Superior temporal gyrus (tissue), 1 donor: ENCODE results near the gene PYGM.

Experiments
- DNase-seq: peaks from one replicate; pipeline ENCODE4 v3.0.0-alpha.2; 2016; ENCODE audit errors: extremely low spot score

PYGM gene

DNA sequence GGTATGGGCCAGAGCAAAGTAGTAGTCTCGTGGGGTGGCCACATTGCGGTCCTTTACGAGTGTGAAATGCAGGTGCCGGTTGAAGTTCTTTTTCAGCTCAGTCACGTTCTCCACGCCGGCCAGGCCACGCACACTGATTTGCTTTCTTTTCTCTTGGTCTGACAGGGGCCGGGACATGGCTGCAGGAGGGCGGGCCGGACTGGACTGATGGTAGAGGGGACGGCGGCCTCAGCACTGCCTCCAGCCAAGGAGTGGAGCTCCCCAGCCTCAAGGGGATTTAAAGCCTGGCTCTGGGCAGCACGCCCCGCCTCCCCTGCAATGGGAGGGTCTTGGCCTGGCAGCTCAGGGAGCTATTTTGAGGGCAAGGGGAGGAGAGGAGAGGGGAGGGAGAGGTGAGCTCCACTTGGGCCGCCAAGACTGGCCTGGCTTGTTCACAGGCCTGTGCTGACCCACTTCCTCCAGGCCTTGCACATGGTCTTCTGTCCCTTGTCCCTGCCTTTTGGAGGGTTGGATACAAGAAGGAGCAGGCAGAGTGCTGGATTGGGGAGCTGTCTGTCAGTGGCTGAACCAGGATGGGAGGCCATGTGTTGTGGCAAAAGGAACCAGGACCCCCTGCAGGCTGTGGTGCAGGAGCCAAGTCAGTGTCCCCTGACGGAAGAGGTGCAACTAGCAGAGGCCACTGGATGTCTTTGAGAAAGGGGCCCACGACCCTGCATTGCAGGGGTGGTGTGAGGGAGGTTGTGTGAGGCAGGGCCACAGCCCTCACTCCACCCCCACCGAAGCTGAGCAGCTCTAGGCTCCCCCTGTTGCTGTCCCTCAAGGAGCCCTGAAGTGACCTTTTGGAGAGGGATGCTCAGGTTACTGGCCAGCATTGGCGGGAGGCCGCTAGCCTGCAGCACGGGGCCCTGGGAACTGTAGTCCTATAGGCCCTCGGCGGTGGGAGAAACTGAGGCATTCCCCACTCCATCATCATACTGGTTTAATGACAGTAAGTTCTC lies at the start of gene PYGM:
TSS of gene PYGM (minus strand) at position 253 of the 998 bp plus-strand sequence. CDS start at position 177, 76 bp downstream.
- no peak for DNase-seq

- no peak for DNase-seq
Measured at GRCh38 chr11:64805481-64805880, 45.7 kb upstream of the PYGM start.

- no peak for DNase-seq
Measured at GRCh38 chr11:64804346-64805210, 44.8 kb upstream of the PYGM start.

DNA sequence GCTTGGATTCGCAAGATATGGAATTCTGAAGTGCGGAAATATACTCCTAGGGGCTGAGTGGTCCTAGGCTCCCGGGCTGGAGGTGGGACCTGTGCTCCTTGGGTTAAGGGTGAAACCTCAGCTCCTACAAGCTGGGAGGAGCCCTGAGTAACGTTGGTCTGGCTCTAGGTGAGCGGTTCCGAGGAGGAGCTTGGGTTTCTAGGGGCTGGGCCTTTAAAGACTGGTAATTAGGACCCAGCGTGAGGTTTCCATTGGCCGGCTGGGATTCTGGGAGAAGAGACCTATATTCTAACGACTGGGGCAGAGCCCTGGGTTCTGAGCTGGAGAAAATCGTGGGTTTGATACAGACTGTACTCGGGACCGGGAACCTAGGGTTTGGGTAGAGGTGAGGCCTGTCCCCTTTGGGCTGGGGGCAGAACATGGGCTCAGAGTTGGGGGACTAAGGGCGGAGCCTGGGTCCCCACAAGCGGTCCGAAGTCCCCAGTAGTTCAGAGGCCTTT lies 44.1 kb upstream of the PYGM start:
- DNase-seq, result no peak

GRCh38 chr11:64803158-64803845 lies 43.5 kb upstream of the PYGM start, which contains the start of gene MAP4K2:
TSS of gene MAP4K2 (minus strand) at chr11:64803214. CDS start at chr11:64803149, 65 bp downstream.
- DNase-seq, result peak; percentile 82

- DNase-seq, result no peak
Measured at GRCh38 chr11:64802370-64803157, 42.8 kb upstream of the PYGM start.

GRCh38 chr11:64801561-64802369 lies 42.0 kb upstream of the PYGM start:
- DNase-seq, result no peak

DNA sequence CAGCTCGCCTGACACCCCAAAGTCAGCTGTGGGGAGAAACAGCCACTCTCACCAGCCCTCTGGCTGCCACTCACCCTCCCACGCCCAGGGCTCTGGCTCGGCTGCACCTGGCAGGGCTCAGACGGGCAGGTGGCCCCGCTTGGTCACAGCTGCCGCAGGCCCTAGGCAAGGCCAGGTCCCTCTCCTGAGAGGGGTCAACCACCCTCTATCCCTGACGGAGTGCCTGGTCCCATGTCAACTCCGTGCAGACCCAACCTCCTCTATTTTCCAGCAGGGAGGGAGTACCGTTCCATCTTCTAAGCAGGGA lies 41.3 kb upstream of the PYGM start:
- DNase-seq, result no peak

GRCh38 chr11:64800303-64801157 lies 40.8 kb upstream of the PYGM start:
- no peak for DNase-seq

- no peak for DNase-seq
Measured at GRCh38 chr11:64799623-64800302, 40.0 kb upstream of the PYGM start.

DNA sequence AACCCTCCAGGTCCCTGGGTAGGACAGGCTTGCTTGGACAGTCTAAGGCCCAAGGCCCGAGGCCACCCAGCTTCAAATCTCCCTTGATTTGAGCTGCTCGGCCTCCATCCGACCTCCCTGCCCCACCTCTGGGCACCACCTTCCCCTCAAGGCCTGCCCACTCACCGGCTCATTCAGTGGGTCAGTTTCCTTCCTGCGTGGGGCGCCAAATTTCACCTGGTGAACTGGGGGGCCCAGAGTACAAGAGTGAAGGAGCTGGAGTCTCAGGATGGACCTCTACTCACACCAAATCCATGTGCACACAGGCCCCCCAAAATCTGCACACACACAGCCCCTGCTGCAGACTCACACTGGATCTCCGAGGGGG lies 39.5 kb upstream of the PYGM start:
- DNase-seq, result no peak

- DNase-seq, result no peak
Measured at GRCh38 chr11:64796757-64797541, 37.2 kb upstream of the PYGM start.

DNA sequence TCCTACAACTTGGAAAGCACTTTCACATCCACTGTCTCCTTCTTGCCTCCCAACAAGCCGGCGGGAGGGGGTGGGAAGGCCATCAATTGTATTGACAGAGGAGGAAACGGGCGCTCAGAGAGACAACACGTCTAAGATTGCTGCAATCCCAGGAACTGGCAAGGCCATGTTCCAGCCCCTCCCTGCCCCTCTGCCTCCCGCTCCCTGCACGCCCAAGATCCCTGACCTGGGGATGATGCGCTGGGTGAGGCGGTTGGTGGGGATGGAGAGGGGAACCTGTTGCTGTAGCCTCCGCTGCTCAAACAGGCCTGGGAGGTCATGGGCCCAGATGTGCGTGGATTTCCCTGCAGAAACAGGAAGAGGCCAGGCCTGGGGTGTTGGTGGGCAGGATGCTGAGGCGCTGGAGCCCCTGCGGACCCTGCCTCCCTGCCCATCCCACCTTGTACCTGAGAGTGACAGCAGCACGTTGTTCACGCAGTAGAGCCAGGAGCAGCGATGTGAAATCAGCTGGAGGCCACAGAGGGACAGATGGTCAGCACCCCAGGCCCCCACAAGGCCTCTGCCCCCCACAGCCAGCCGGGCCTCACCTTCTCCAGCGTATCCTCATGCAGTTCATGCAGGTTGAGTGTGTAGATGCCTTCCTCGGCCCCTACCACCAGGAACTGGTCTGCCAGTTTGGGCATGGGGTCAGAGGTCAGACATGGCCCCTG lies 36.4 kb upstream of the PYGM start:
- no peak for DNase-seq

DNA sequence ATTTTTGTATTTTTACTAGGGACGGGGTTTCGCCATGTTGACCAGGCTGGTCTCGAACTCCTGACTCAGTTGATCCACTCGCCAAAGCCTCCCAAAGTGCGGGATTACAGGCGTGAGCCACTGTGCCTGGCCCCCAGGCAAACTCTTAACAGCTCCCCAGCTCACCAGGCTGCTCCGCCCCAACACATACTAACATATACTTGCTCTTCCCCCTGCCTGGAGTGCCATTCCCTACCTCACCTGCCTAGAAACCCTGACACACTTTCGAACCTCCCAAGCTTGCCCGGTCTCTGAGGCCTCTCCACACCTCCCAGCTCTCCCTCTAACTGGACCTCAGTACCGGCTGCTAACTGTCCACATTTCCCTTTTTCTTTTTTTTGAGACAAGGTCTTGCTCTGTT lies 34.8 kb upstream of the PYGM start:
- no peak for DNase-seq

GRCh38 chr11:64793271-64794160 lies 33.7 kb upstream of the PYGM start:
- no peak for DNase-seq

- DNase-seq, result no peak
Measured at GRCh38 chr11:64792482-64792881, 32.7 kb upstream of the PYGM start.
